Neural progenitor cell (in vitro differentiated cells): Measurements from ENCODE around the gene MINDY4. TPM values are rescaled to one million over a fixed set of nuclear protein-coding genes. Genes with fewer than 3 reads are reported as not detected.

Source experiments
- DNase-seq: peaks from one replicate; pipeline ENCODE4 v3.0.0-alpha.2; 2016; ENCODE audit warnings: low spot score
- H2AFZ ChIP-seq: fragments of 200-600 bp; sonication (generic); replicated peaks from 2 replicates; pipeline ENCODE4 v1.6.1; 2016; ENCODE audit warnings: antibody characterized with exemption
- H3F3A ChIP-seq: fragments of 200-600 bp; sonication (generic); 2 replicates; pipeline ENCODE4 v1.6.1; 2016; ENCODE audit warnings: antibody characterized with exemption, low read depth
- H3K27ac ChIP-seq: fragments of 200-600 bp; sonication (generic); 2 replicates; pipeline ENCODE4 v1.5.1; 2016; ENCODE audit warnings: mild to moderate bottlenecking
- H3K27me3 ChIP-seq: fragments of 200-600 bp; sonication (generic); 2 replicates; pipeline ENCODE4 v1.6.1; 2016; ENCODE audit warnings: mild to moderate bottlenecking, moderate library complexity
- H3K36me3 ChIP-seq: fragments of 200-600 bp; sonication (generic); 2 replicates; pipeline ENCODE4 v1.5.1; 2016
- H3K4me1 ChIP-seq: fragments of 200-600 bp; sonication (generic); 2 replicates; pipeline ENCODE4 v1.6.1; 2016; ENCODE audit warnings: mixed run types
- H3K4me2 ChIP-seq: fragments of 200-600 bp; sonication (generic); 2 replicates; pipeline ENCODE4 v1.6.1; 2016
- H3K4me3 ChIP-seq: fragments of 200-600 bp; sonication (generic); 2 replicates; pipeline ENCODE4 v1.5.1; 2016
- H3K79me2 ChIP-seq: fragments of 200-600 bp; sonication (generic); 2 replicates; pipeline ENCODE4 v1.6.1; 2016; ENCODE audit warnings: low read depth
- H3K9ac ChIP-seq: fragments of 200-600 bp; sonication (generic); 2 replicates; pipeline ENCODE4 v1.6.1; 2016
- H3K9me3 ChIP-seq: fragments of 200-600 bp; sonication (generic); 2 replicates; pipeline ENCODE4 v1.5.1; 2016; ENCODE audit warnings: low read depth
- H4K20me1 ChIP-seq: fragments of 200-600 bp; sonication (generic); 2 replicates; pipeline ENCODE4 v1.6.1; 2016; ENCODE audit warnings: low read depth
- H3K27ac Mint-ChIP-seq: 3 replicates; pipeline ENCODE4 v1.8.0; 2021; ENCODE audit warnings: mixed read lengths
- H3K27me3 Mint-ChIP-seq: 2 replicates; pipeline ENCODE4 v1.8.0; 2022; ENCODE audit warnings: low read depth, mild to moderate bottlenecking, inconsistent platforms, moderate library complexity, mixed read lengths; ENCODE audit not compliant: insufficient read depth
- H3K36me3 Mint-ChIP-seq: 3 replicates; pipeline ENCODE4 v1.8.0; 2021; ENCODE audit warnings: mixed read lengths
- H3K4me1 Mint-ChIP-seq: 3 replicates; pipeline ENCODE4 v1.8.0; 2021; ENCODE audit warnings: mixed read lengths
- H3K4me3 Mint-ChIP-seq: 3 replicates; pipeline ENCODE4 v1.8.0; 2021; ENCODE audit warnings: mild to moderate bottlenecking, moderate library complexity, mixed read lengths
- H3K9me3 Mint-ChIP-seq: 3 replicates; pipeline ENCODE4 v1.8.0; 2020; ENCODE audit warnings: mixed read lengths
- CTCF ChIP-seq: fragments of 200-600 bp; sonication (generic); IDR thresholded peaks from 2 replicates; pipeline ENCODE4 v1.5.1; 2017; ENCODE audit warnings: antibody characterized with exemption, mild to moderate bottlenecking
- EZH2 ChIP-seq: fragments of 200-600 bp; sonication (generic); IDR thresholded peaks from 2 replicates; pipeline ENCODE4 v1.6.1; 2017; ENCODE audit warnings: antibody characterized with exemption, mild to moderate bottlenecking, moderate library complexity
- EZH2phosphoT487 ChIP-seq: fragments of 200-600 bp; sonication (generic); IDR thresholded peaks from 2 replicates; pipeline ENCODE4 v1.6.1; 2017; ENCODE audit warnings: antibody characterized with exemption
- total RNA-seq: library from RNA; depleted of rRNA; stranded (reverse); fragments of >200 nt; gene quantifications from 2 replicates; pipeline ENCODE4 v1.2.3, GENCODE V29; 2015; ENCODE audit warnings: low replicate concordance

MINDY4 gene
- total RNA-seq, 1 donor from 2014 or later = 5.9 TPM

GRCh38 chr7:30843741-30844482, 72.7 kb downstream of the MINDY4 start:
- Histone ChIP-seq H3F3A (no peaks in the 10 kb centered on the region), H3K4me2 (no peak overlapping the region), H3K36me3 (no peaks in the 10 kb centered on the region), H3K9ac (no peak overlapping the region), H3K9me3 (no peaks in the 10 kb centered on the region), H3K4me3 (no peak overlapping the region), H3K27me3 (no peaks in the 10 kb centered on the region), H2AFZ (no peak overlapping the region), H3K4me1 (no peaks in the 10 kb centered on the region), H3K27ac (no peak overlapping the region), H3K79me2 (no peaks in the 10 kb centered on the region), H4K20me1 (no peaks in the 10 kb centered on the region)
- no peaks in the 10 kb centered on the region for H3K9me3 Mint-ChIP-seq
- no peaks in the 10 kb centered on the region for H3K4me1 Mint-ChIP-seq
- H3K4me3 Mint-ChIP-seq = no peak overlapping the region
- peaks cover 2% of the 10 kb centered on the region for H3K27me3 Mint-ChIP-seq
- no peak overlapping the region for H3K27ac Mint-ChIP-seq
- no peak for DNase-seq
- peaks cover 4% of the 10 kb centered on the region for H3K36me3 Mint-ChIP-seq
- TF ChIP-seq EZH2 = no peak
- no peak for TF ChIP-seq EZH2phosphoT487
- TF ChIP-seq CTCF = no peak

- Histone ChIP-seq H3F3A (no peaks in the 10 kb centered on the region), H3K27me3 (no peaks in the 10 kb centered on the region), H3K4me1 (no peaks in the 10 kb centered on the region), H2AFZ (no peak overlapping the region), H3K9me3 (no peaks in the 10 kb centered on the region), H3K4me3 (no peak overlapping the region), H3K27ac (no peak overlapping the region), H3K4me2 (no peak overlapping the region), H3K79me2 (no peaks in the 10 kb centered on the region), H3K36me3 (no peaks in the 10 kb centered on the region), H3K9ac (no peak overlapping the region), H4K20me1 (no peaks in the 10 kb centered on the region)
- Mint-ChIP-seq H3K27me3 (peaks cover 2% of the 10 kb centered on the region), H3K36me3 (peaks cover 4% of the 10 kb centered on the region), H3K9me3 (no peaks in the 10 kb centered on the region), H3K4me3 (no peak overlapping the region), H3K27ac (no peak overlapping the region), H3K4me1 (no peaks in the 10 kb centered on the region)
- TF ChIP-seq EZH2phosphoT487 (no peak), EZH2 (no peak), CTCF (no peak)
- no peak for DNase-seq
These were observed 73.3 kb downstream of the MINDY4 start for GRCh38 chr7:30844483-30844874.

- no peaks in the 10 kb centered on the region for H3K4me1 ChIP-seq
- H3K4me3 ChIP-seq = no peak overlapping the region
- H3K79me2 ChIP-seq = no peaks in the 10 kb centered on the region
- Mint-ChIP-seq H3K27ac (no peak overlapping the region), H3K9me3 (no peaks in the 10 kb centered on the region), H3K36me3 (peaks cover 3% of the 10 kb centered on the region), H3K4me3 (no peak overlapping the region), H3K4me1 (no peaks in the 10 kb centered on the region), H3K27me3 (peaks cover 2% of the 10 kb centered on the region)
- TF ChIP-seq EZH2phosphoT487 = no peak
- TF ChIP-seq CTCF = no peak
- no peak for TF ChIP-seq EZH2
- H3K27ac ChIP-seq = no peak overlapping the region
- H4K20me1 ChIP-seq = no peaks in the 10 kb centered on the region
- H3F3A ChIP-seq = no peaks in the 10 kb centered on the region
- no peaks in the 10 kb centered on the region for H3K9me3 ChIP-seq
- H3K4me2 ChIP-seq = no peak overlapping the region
- H3K27me3 ChIP-seq = no peaks in the 10 kb centered on the region
- no peak for DNase-seq
- no peak overlapping the region for H3K9ac ChIP-seq
- no peak overlapping the region for H2AFZ ChIP-seq
- no peaks in the 10 kb centered on the region for H3K36me3 ChIP-seq
These were observed 73.7 kb downstream of the MINDY4 start for GRCh38 chr7:30844916-30845315.
